GM12873 (cell line): ENCODE results near the gene DRC7.

Experiments used
- CTCF ChIP-seq: IDR thresholded peaks from 2 replicates; pipeline ENCODE4 v1.5.1; 2012; ENCODE audit warnings: low read depth, mild to moderate bottlenecking, moderate library complexity, low read length, control low read depth; ENCODE audit not compliant: insufficient read depth; ENCODE audit errors: missing control alignments

The DRC7 gene

GRCh38 chr16:57730771-57731730 is 36.4 kb downstream of the DRC7 start:
- TF ChIP-seq CTCF: no peak

GRCh38 chr16:57732037-57732436 is 37.4 kb downstream of the DRC7 start:
- TF ChIP-seq CTCF: no peak

- TF ChIP-seq CTCF: no peak
Observed at GRCh38 chr16:57732714-57733113, 38.1 kb downstream of the DRC7 start.

GRCh38 chr16:57734308-57734924 is 39.8 kb downstream of the DRC7 start:
- TF ChIP-seq CTCF: no peak

GRCh38 chr16:57734925-57735754 is 40.5 kb downstream of the DRC7 start:
- no peak for TF ChIP-seq CTCF

- TF ChIP-seq CTCF: no peak
Observed at GRCh38 chr16:57735755-57736418, 41.3 kb downstream of the DRC7 start, which contains the start of gene KATNB1. TSS of gene KATNB1 (plus strand) at chr16:57735770. CDS start at chr16:57737244, 1,474 bp downstream.
